Type B pancreatic cell (in vitro differentiated cells): ENCODE data around the gene NCK2. TPM values are rescaled to one million over a fixed set of nuclear protein-coding genes. Genes with fewer than 3 reads are reported as not detected.

Source experiments
- DNase-seq: peaks from one replicate; pipeline ENCODE4 v3.0.0; 2021; ENCODE audit warnings: mixed read lengths; ENCODE audit not compliant: unreplicated experiment; ENCODE audit errors: extremely low spot score
- H3K27ac Mint-ChIP-seq: 2 replicates; pipeline ENCODE4 v1.8.0; 2021; ENCODE audit warnings: mild to moderate bottlenecking, mixed read lengths
- H3K27me3 Mint-ChIP-seq: 2 replicates; pipeline ENCODE4 v1.8.0; 2021; ENCODE audit warnings: mixed read lengths
- H3K36me3 Mint-ChIP-seq: 2 replicates; pipeline ENCODE4 v1.8.0; 2021; ENCODE audit warnings: mixed read lengths
- H3K4me1 Mint-ChIP-seq: one replicate; pipeline ENCODE4 v1.8.0; 2021; ENCODE audit warnings: mixed read lengths; ENCODE audit not compliant: unreplicated experiment
- H3K4me3 Mint-ChIP-seq: 2 replicates; pipeline ENCODE4 v1.8.0; 2021; ENCODE audit warnings: mild to moderate bottlenecking, mixed read lengths
- H3K9me3 Mint-ChIP-seq: 2 replicates; pipeline ENCODE4 v1.8.0; 2021; ENCODE audit warnings: mixed read lengths
- CTCF ChIP-seq: fragments of 200-600 bp; sonication (generic); conservative IDR thresholded peaks from 2 replicates; pipeline ENCODE4 v1.5.0; 2021; ENCODE audit warnings: antibody characterized with exemption, mild to moderate bottlenecking
- total RNA-seq: library from RNA; stranded (reverse); gene quantifications from 2 replicates; pipeline ENCODE4 v1.2.1, GENCODE V29; 2021; ENCODE audit warnings: low replicate concordance

The NCK2 gene
- total RNA-seq, 1 donor from 2014 or later: 86.4 TPM

- Mint-ChIP-seq H3K4me1 (no peaks in the 10 kb centered on the region), H3K27ac (no peak overlapping the region)
- no peak for TF ChIP-seq CTCF
Measured at GRCh38 chr2:105731511-105731910, 13.2 kb upstream of the NCK2 start.

DNA sequence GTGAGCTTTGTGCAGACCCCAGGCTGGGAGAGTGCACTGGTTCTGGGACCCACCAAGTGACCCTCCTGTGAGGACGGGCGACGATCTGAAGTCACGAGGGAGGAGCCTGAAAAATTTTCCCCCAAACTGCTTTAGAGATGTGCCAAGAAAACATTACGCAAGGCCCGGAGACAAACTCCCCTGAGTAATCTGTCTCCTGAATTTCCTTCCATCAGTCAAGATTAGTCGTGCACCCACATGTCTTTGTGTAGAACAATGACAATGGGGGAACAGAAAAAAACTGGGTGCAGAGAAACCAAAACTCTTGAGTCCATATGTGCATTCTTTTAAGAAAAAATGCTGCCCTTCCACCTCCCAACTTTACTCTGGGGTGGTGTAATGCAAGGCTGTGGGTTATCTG is 12.6 kb upstream of the NCK2 start:
- DNase-seq: no peak
- Mint-ChIP-seq H3K36me3 (no peaks in the 10 kb centered on the region), H3K4me3 (no peak overlapping the region), H3K4me1 (no peaks in the 10 kb centered on the region), H3K27me3 (peaks cover 11% of the 10 kb centered on the region), H3K27ac (no peak overlapping the region), H3K9me3 (no peaks in the 10 kb centered on the region)
- TF ChIP-seq CTCF: no peak

More at GRCh38 chr2:105731511-105731910, 13.2 kb upstream of the NCK2 start:
- Mint-ChIP-seq H3K4me3 (no peak overlapping the region), H3K27me3 (peaks cover 11% of the 10 kb centered on the region), H3K36me3 (no peaks in the 10 kb centered on the region), H3K9me3 (no peaks in the 10 kb centered on the region)
- DNase-seq: no peak

GRCh38 chr2:105732955-105733607 is 11.6 kb upstream of the NCK2 start:
- Mint-ChIP-seq H3K4me3 (no peak overlapping the region), H3K36me3 (no peaks in the 10 kb centered on the region), H3K4me1 (no peaks in the 10 kb centered on the region), H3K9me3 (no peaks in the 10 kb centered on the region), H3K27ac (no peak overlapping the region), H3K27me3 (peaks cover 11% of the 10 kb centered on the region)
- no peak for DNase-seq
- no peak for TF ChIP-seq CTCF

GRCh38 chr2:105733875-105734274 is 10.8 kb upstream of the NCK2 start:
- H3K9me3 Mint-ChIP-seq: no peaks in the 10 kb centered on the region
- no peak for TF ChIP-seq CTCF
- no peaks in the 10 kb centered on the region for H3K4me1 Mint-ChIP-seq
- H3K27me3 Mint-ChIP-seq: peaks cover 11% of the 10 kb centered on the region
- no peak for DNase-seq
- no peaks in the 10 kb centered on the region for H3K36me3 Mint-ChIP-seq
- H3K27ac Mint-ChIP-seq: no peak overlapping the region
- no peak overlapping the region for H3K4me3 Mint-ChIP-seq

DNA sequence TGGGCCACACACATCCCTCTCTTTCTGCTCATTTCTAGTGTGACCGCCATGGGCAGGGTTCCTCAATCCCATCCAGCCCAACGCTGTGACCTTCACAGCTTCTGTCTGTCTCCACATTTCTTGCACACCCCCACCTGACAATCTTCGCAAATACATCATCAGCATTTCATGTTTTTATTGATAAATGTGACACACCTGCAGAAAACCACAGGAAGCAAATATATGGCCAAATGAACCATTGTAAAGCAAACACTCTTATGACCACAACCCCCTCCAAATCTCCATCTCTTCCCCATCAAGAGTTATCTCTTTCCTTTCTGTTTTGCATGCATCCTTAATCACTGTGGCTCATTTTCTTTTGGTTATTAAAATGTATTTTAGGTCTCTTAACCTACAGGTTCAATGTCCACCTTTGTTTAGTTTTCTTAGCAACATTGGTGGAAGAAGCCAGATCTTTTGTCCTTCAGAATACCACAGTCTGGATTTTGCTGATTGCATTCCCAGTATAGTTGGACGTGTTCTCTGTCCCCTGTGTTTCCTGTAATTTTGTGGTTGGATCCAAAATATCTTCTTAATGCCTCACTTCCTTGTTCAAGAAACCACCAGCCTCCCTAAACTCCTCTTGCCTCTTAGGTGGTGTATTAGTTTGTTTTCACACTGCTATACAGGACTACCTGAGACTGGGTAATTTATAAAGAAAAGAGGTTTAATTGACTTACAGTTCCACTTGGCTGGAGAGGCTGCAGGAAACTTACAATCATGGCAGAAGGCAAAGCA is 9.8 kb upstream of the NCK2 start:
- Mint-ChIP-seq H3K27me3 (peaks cover 14% of the 10 kb centered on the region), H3K9me3 (no peaks in the 10 kb centered on the region), H3K4me1 (peaks cover 10% of the 10 kb centered on the region), H3K36me3 (no peaks in the 10 kb centered on the region), H3K4me3 (no peak overlapping the region), H3K27ac (no peak overlapping the region)
- no peak for TF ChIP-seq CTCF
- no peak for DNase-seq
